Colonic mucosa (tissue), 4 donors: Measurements from ENCODE around the gene TCF20. TPM values are rescaled to one million over a fixed set of nuclear protein-coding genes. Genes with fewer than 3 reads are reported as not detected.
A peak's percentile ranks its signal among the peaks of the same experiment; 100 is the strongest.

ENCODE experiments used
- DNase-seq: peaks from one replicate; pipeline ENCODE4 v3.0.0-alpha.2; 2020
- H3K27ac ChIP-seq: fragments of 200-600 bp; one replicate; pipeline ENCODE4 v1.8.0; 2021
- H3K27me3 ChIP-seq: fragments of 200-600 bp; one replicate; pipeline ENCODE4 v1.8.0; 2021
- H3K36me3 ChIP-seq: fragments of 200-600 bp; one replicate; pipeline ENCODE4 v1.8.0; 2021
- H3K4me1 ChIP-seq: fragments of 200-600 bp; one replicate; pipeline ENCODE4 v1.8.0; 2021; ENCODE audit warnings: mild to moderate bottlenecking
- H3K4me3 ChIP-seq: fragments of 200-600 bp; one replicate; pipeline ENCODE4 v1.8.0; 2021
- H3K9ac ChIP-seq, 2 donors: one replicate each; pipeline ENCODE4 v1.7.0; 2013; ENCODE audit warnings: control low read depth in 2 of 2, low read depth in 2 of 2, low read length in 2 of 2
- H3K9me3 ChIP-seq: fragments of 200-600 bp; one replicate; pipeline ENCODE4 v1.8.0; 2021
- CTCF ChIP-seq: fragments of 200-600 bp; IDR thresholded peaks from one replicate; pipeline ENCODE4 v1.8.0; 2022; ENCODE audit warnings: antibody characterized with exemption, mild to moderate bottlenecking
- intact Hi-C: fragments of 100-400 bp; cut with DNase I; formaldehyde crosslinking; loops from one replicate; pipeline ENCODE4 v1.14.1; 2022
- total RNA-seq, 2 donors: library from RNA; stranded (reverse); fragmentation: NEBNext Ultra II Directional in 1 of 2; extraction: Animal tissue kit (Norgen Biotek cat#: 25700) in 1 of 2; gene quantifications; one replicate each; pipeline ENCODE4 v1.2.1, GENCODE V29; 2021
- donor health status: healthy.
- donor health status: DM: no; HTN: no; CAD: no.
- donor health status: DM: no; HTN: no; CAD: no.

Gene TCF20
- total RNA-seq, 2 donors from 2014 or later, result 52.9 to 62.0 TPM

- Histone ChIP-seq H3K36me3 (no peaks in the 10 kb centered on the region), H3K4me3 (no peak overlapping the region), H3K9me3 (no peaks in the 10 kb centered on the region), H3K27me3 (no peaks in the 10 kb centered on the region), H3K9ac (peak overlapping the region in 1 of 2 donors; percentile 12), H3K4me1 (peaks cover 23% of the 10 kb centered on the region), H3K27ac (no peak overlapping the region)
- peak; percentile 64 for DNase-seq
- TF ChIP-seq CTCF, result no peak
- intact Hi-C loops, result no loop called here
These were observed 33.2 kb upstream of the TCF20 start for GRCh38 chr22:42303396-42304323.

GRCh38 chr22:42301742-42302102 lies 31.3 kb upstream of the TCF20 start:
- Histone ChIP-seq H3K27me3 (no peaks in the 10 kb centered on the region), H3K9ac (peak overlapping the region; percentile 54 to 68), H3K36me3 (no peaks in the 10 kb centered on the region), H3K4me3 (no peak overlapping the region), H3K4me1 (peaks cover 23% of the 10 kb centered on the region), H3K9me3 (no peaks in the 10 kb centered on the region), H3K27ac (peak overlapping the region; percentile 60)
- intact Hi-C loops, result no loop called here
- no peak for DNase-seq
- TF ChIP-seq CTCF, result no peak

- intact Hi-C loops, result no loop called here
- no peaks in the 10 kb centered on the region for H3K27me3 ChIP-seq
- H3K27ac ChIP-seq, result peak overlapping the region; percentile 60
- H3K9ac ChIP-seq, result peak overlapping the region; percentile 54 to 68
- no peaks in the 10 kb centered on the region for H3K9me3 ChIP-seq
- H3K4me1 ChIP-seq, result peaks cover 23% of the 10 kb centered on the region
- H3K36me3 ChIP-seq, result no peaks in the 10 kb centered on the region
- H3K4me3 ChIP-seq, result no peak overlapping the region
- DNase-seq, result peak; percentile 84
- no peak for TF ChIP-seq CTCF
These were observed 30.8 kb upstream of the TCF20 start for GRCh38 chr22:42301077-42301741.

GRCh38 chr22:42300259-42301076 lies 30.0 kb upstream of the TCF20 start:
- DNase-seq, result no peak
- Histone ChIP-seq H3K27ac (peak overlapping the region; percentile 60), H3K9ac (peak overlapping the region in 1 of 2 donors; percentile 68), H3K36me3 (no peaks in the 10 kb centered on the region), H3K27me3 (no peaks in the 10 kb centered on the region), H3K4me1 (peaks cover 23% of the 10 kb centered on the region), H3K9me3 (no peaks in the 10 kb centered on the region), H3K4me3 (no peak overlapping the region)
- intact Hi-C loops, result no loop called here
- TF ChIP-seq CTCF, result no peak

- intact Hi-C loops, result no loop called here
- no peak for TF ChIP-seq CTCF
- H3K9ac ChIP-seq, result peak overlapping the region in 1 of 2 donors; percentile 68
- no peak overlapping the region for H3K4me3 ChIP-seq
- peaks cover 23% of the 10 kb centered on the region for H3K4me1 ChIP-seq
- no peaks in the 10 kb centered on the region for H3K9me3 ChIP-seq
- H3K27ac ChIP-seq, result peak overlapping the region; percentile 60
- no peaks in the 10 kb centered on the region for H3K36me3 ChIP-seq
- no peaks in the 10 kb centered on the region for H3K27me3 ChIP-seq
- no peak for DNase-seq
These were observed 29.3 kb upstream of the TCF20 start for GRCh38 chr22:42299586-42300258.
